ENCODE results near the gene RASAL2. TPM values are rescaled to one million over a fixed set of nuclear protein-coding genes. Genes with fewer than 3 reads are reported as not detected.

RASAL2 gene
- total RNA-seq, 3 donors from 2014 or later: 13.0 to 17.5 (median 14.2) TPM

- DNase-seq: no peak
- no peaks in the 10 kb centered on the region for H3K36me3 ChIP-seq (ENCODE audit: low read depth)
- no peak for TF ChIP-seq CTCF (IDR thresholded peaks at IDR 0.05)
- H3K4me3 ChIP-seq: no peak overlapping the region
- no peaks in the 10 kb centered on the region for H3K4me1 ChIP-seq (ENCODE audit: low read depth)
- no peaks in the 10 kb centered on the region for H3K9me3 ChIP-seq
- intact Hi-C loops (cut with DNase I, micrococcal nuclease): no loop called here
- peak; percentile 39 for ATAC-seq
Measured at GRCh38 chr1:178399177-178399728, 305.3 kb downstream of the RASAL2 start.

GRCh38 chr1:178405137-178405536 is 311.2 kb downstream of the RASAL2 start:
- no peak for TF ChIP-seq CTCF (IDR thresholded peaks at IDR 0.05)
- no peak for DNase-seq
- no peaks in the 10 kb centered on the region for H3K4me1 ChIP-seq (ENCODE audit: low read depth)
- intact Hi-C loops (cut with DNase I, micrococcal nuclease): no loop called here
- H3K9me3 ChIP-seq: no peaks in the 10 kb centered on the region
- no peak overlapping the region for H3K4me3 ChIP-seq
- no peaks in the 10 kb centered on the region for H3K36me3 ChIP-seq (ENCODE audit: low read depth)
- ATAC-seq: no peak

GRCh38 chr1:178407215-178407614 is 313.3 kb downstream of the RASAL2 start:
- no peak for TF ChIP-seq CTCF (IDR thresholded peaks at IDR 0.05)
- Histone ChIP-seq H3K9me3 (no peaks in the 10 kb centered on the region), H3K4me1 (ENCODE audit: low read depth) (no peaks in the 10 kb centered on the region), H3K36me3 (ENCODE audit: low read depth) (no peaks in the 10 kb centered on the region), H3K4me3 (no peak overlapping the region)
- DNase-seq: no peak
- intact Hi-C loops (cut with DNase I, micrococcal nuclease): no loop called here
- no peak for ATAC-seq

GRCh38 chr1:178407655-178408054 is 313.8 kb downstream of the RASAL2 start:
- ATAC-seq (no peak), DNase-seq (no peak)
- Histone ChIP-seq H3K4me1 (ENCODE audit: low read depth) (no peaks in the 10 kb centered on the region), H3K36me3 (ENCODE audit: low read depth) (no peaks in the 10 kb centered on the region), H3K9me3 (no peaks in the 10 kb centered on the region), H3K4me3 (no peak overlapping the region)
- no peak for TF ChIP-seq CTCF (IDR thresholded peaks at IDR 0.05)
- intact Hi-C loops (cut with DNase I, micrococcal nuclease): no loop called here

- no peak for TF ChIP-seq CTCF (IDR thresholded peaks at IDR 0.05)
- Histone ChIP-seq H3K36me3 (ENCODE audit: low read depth) (no peaks in the 10 kb centered on the region), H3K4me3 (no peak overlapping the region), H3K4me1 (ENCODE audit: low read depth) (no peaks in the 10 kb centered on the region), H3K9me3 (no peaks in the 10 kb centered on the region)
- intact Hi-C loops (cut with DNase I, micrococcal nuclease): no loop called here
- DNase-seq (no peak), ATAC-seq (no peak)
Measured at GRCh38 chr1:178408871-178409270, 315.0 kb downstream of the RASAL2 start.

- no peaks in the 10 kb centered on the region for H3K36me3 ChIP-seq (ENCODE audit: low read depth)
- no peaks in the 10 kb centered on the region for H3K9me3 ChIP-seq
- no peak overlapping the region for H3K4me3 ChIP-seq
- no peak for TF ChIP-seq CTCF (IDR thresholded peaks at IDR 0.05)
- intact Hi-C loops (cut with DNase I, micrococcal nuclease): no loop called here
- DNase-seq (no peak), ATAC-seq (no peak)
- H3K4me1 ChIP-seq (ENCODE audit: low read depth): no peaks in the 10 kb centered on the region
Measured at GRCh38 chr1:178409541-178409940, 315.6 kb downstream of the RASAL2 start.
